Measurements from ENCODE around the gene SLC24A3. TPM values are rescaled to one million over a fixed set of nuclear protein-coding genes. Genes with fewer than 3 reads are reported as not detected.
A peak's percentile ranks its signal among the peaks of the same experiment; 100 is the strongest.

SLC24A3 gene
- total RNA-seq, 1 experiment from 2014 or later: 0.04 TPM

DNA sequence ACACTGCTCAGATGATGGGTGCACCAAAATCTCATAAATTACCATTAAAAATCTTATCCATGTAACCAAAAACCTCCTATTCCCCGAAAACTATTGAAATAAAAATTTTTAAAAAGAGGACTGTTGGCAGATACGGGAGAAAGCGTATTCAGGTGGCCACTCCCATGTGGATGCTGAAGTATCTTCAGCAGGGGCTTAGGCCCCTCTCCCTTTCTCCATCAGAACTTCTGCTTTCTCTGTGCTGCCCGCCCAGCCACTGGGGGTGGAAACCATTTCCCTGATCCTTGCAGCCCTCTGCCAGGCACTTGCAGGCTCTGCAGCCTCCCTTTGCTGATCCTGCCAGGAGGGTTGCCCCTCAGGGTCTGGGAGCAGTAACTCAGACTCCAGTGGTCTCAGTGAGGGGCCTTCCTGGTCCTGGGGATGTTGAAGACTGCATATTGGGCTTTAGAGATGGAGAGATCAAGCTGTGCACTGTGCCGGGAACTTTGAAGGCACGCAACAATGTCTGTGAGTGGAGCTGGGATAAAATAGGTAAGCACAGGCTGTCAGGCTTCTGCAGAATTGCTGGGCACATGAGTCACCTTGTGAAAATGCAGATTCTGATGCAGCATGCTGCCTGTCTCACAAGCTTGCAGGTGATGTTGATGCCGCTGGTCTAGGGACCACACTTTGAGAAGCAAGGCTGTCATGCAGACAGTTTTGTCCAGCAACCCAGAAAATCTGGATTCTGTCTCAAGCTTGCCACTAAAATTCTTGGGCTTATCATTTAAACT is 59.6 kb downstream of the SLC24A3 start:
- DNase-seq (ENCODE audit: low spot score): no peak

GRCh38 chr20:19272976-19273654 is 60.7 kb downstream of the SLC24A3 start:
- no peak for DNase-seq (ENCODE audit: low spot score)

- DNase-seq (ENCODE audit: low spot score): no peak
These were observed 61.6 kb downstream of the SLC24A3 start for GRCh38 chr20:19274001-19274400.

- DNase-seq (ENCODE audit: low spot score): no peak
These were observed 62.1 kb downstream of the SLC24A3 start for GRCh38 chr20:19274412-19275015.

DNA sequence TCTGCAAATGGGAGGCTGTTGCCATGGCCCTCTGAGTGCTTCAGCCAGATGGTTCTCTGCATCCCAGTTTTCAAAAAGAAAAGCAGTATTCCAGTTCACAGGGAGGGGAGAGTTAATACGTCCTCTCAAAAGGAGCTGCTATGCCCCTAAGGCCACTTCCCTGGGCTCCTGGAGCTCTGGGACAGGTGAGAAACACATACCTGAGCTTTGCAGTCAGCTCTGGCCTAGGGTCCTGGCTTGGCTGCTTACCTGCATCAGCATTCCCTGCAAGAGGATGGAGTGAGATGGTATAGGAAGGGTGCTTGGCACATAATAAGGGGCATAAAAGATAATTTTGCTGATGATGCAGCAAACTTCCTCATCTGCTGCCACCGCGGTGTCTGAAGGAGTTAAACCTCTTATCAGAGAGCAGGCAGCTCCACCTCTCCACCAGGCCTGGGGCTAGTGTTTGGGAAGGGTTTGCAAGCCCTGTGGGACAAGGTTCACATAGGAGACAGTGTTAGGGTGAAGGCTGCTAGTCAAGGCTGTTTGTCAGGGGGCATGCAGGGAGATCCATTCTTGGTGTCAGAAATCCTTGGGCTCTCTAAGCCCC is 62.7 kb downstream of the SLC24A3 start:
- no peak for DNase-seq (ENCODE audit: low spot score)

DNA sequence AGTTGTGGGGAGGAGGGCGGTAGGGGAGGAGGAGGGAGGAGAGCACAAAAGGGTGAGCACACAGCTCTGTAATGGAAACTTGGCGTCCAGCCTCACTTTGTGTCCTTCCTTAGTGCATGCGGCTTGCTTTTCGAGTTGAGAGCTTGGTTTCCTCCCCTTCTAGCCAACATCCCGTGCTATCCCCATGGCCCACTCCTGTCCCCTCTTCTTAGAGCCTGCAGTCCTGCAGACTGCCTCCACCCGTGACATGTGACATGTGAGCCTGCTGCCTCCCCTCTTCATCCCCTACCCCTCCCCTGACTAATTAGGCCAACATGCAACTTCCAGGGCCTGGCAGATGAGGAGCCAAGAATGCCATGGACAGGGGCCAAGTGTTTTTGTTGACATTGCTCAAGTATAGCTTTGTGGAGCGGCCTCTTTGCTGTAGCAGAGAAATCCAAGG is 63.2 kb downstream of the SLC24A3 start:
- peak; percentile 6 for DNase-seq (ENCODE audit: low spot score)

DNA sequence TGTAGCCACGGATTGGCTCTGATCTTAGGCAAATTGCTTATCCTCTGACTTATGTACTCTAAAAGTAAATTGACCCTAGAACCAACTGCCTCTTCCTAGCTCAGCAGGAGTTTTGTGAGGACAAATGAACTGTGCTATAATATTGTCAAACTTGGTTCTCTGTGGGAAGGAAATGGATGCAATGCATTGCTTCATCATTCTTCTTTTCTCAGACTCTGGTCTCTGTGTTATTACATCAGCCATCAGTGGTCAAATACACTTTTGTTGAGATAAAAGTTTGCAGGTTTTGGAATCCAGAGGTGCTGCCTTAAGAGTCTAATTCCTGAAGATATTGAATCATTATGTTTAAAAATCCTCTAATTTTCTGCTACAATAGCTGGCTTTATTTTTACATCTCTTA is 64.9 kb downstream of the SLC24A3 start:
- no peak for DNase-seq (ENCODE audit: low spot score)

DNA sequence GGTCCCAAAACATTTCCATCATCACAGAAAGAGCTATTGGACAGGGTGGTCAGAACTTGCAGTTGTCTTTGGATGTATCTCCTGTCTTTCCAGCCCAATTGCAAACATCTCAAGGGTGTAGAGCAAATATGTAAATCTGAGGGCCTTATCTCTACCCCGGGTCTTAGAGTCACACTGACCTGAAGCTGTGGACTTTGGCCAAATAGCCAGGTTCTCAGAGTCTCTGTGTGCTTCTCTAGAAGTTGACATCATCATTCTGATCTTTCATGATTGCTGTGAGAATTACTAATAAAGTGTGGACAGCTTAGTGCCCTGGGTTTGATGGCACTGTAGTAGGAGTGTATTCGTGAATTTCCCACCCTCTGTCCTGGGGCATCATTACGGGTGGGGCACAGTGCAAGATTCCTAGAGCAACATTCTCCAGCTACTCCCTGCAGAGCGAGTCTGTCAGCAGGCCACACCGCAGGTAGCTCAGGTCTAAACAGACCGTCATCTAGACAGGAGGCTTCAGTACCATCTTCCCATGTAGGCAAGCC is 71.1 kb downstream of the SLC24A3 start:
- no peak for DNase-seq (ENCODE audit: low spot score)

DNA sequence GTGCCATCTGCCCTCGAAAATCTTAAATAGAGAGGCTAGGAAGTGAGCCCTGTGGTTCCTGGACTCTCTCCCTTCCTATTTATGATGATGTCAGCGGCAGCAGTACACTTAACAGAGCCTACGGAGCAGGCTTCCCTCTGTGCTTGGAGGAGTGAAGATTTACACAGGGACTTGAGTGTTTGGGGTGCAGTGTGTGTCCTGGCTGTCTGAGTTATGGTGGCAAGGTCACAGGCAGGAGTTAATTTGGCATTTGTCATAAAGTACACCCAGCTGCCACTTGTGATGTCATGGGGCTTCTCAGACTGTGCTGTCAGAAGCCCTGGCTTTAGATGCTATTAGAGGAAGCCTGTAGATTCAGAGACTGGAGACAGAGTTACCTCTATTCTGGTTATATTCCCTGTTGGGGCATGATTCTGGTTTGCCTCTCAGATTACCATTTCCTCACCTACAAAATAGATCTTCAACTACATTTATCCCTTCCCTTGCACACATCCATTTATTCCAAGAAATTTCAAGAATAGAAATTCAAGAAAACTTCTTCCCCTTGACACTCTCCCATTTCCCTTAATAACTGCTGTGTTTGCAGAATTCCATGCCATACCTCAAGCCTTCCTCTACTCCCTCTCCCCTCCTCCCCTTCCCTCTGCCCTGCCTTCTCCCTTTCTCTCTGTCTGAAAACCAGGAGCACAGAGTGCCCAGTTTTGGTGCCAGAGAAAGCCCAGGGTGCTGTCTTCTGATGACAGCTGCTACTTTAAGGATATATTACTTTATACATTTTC is 72.1 kb downstream of the SLC24A3 start:
- DNase-seq (ENCODE audit: low spot score): no peak

DNA sequence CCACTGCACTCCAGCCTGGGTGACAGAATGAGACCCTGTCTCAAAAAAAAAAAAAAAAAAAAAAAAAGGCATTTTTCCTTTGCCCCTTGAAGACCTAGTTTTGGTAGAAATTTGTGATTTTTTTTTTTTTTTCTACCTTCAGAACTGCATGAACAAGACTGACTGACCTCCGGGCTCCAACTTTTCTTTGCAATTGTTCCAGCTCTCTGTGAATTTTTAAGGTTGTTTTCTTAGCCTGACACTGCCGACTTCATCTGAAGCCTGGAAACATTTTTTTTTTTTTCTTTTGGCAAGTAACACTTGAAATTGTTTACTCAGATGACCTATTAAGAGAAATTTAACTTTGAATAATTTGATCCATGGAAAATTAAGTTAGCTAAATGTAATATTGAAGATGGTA is 73.0 kb downstream of the SLC24A3 start:
- DNase-seq (ENCODE audit: low spot score): no peak

- DNase-seq (ENCODE audit: low spot score): no peak
These were observed 75.6 kb downstream of the SLC24A3 start for GRCh38 chr20:19288061-19288460.

DNA sequence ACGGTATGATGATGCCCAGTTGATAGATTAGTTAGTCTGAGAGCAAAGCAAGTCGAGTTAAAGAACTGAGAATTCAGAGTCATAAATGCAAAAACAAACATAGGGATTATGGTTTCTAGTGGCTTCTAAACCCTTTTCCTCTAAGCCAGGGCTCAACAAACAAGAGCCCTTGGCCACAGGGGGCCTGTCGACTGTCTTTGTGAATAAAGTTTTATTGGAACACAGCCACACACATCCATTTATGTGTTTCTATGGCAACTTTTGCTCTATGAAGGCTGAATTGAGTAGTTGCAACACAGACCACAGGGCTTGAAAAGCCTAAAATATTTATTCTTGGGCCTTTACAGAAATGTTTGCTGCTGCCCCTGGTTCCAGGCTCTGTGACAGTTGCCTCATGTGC is 76.2 kb downstream of the SLC24A3 start:
- no peak for DNase-seq (ENCODE audit: low spot score)

GRCh38 chr20:19289451-19289850 is 77.0 kb downstream of the SLC24A3 start:
- DNase-seq (ENCODE audit: low spot score): no peak

GRCh38 chr20:19291024-19291817 is 78.8 kb downstream of the SLC24A3 start:
- DNase-seq (ENCODE audit: low spot score): no peak

DNA sequence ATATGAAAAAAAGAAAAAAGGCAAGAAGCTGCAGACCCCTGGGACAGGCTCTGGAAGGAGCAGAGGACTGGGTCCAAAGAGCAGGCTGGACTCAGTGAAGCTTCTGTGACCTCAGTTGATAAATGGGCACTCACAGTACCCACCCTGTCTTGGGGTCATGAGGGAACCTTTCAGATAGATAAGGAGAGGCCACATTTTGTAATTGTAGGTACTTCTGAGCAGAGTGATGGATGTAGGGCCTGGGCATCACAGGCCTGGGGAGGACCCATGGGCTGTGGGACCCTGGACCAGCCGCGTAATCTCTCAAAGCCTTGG is 79.3 kb downstream of the SLC24A3 start:
- no peak for DNase-seq (ENCODE audit: low spot score)

DNA sequence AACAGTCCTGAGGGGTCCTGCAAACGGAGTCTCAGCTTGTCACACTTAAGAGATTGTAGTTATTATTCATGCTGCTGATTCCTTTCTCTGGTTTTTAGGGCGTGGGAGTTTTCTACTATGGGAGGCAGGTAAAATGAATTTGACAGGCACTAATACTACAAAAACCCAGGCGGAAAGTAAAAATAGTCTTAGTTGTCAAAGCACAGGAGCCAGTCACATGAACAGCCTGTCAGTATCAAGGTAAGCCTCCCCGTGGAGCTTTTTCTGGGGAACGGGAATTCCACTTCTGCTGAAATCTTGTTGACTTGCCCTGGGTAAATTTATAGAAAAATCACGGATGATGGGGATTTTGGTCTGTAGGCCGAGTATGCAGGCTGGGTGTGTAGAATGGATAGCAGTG is 79.8 kb downstream of the SLC24A3 start:
- DNase-seq (ENCODE audit: low spot score): no peak

DNA sequence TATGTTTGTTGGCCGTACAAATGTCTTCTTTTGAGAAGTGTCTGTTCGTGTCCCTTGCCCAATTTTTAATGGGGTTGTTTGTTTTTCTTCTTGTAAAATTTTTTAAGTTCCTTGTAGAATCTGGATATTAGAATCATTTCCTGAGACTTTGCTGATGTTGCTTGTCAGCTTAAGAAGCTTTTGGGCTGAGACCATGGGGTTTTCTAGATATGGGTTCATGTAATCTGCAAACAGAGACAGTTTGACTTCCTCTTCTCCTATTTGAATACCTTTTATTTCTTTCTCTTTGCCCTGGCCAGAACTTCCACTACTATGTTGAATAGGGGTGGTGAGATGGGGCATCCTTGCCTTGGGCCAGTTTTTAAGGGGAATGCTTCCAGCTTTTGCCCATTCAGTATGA is 82.6 kb downstream of the SLC24A3 start:
- DNase-seq (ENCODE audit: low spot score): no peak

- DNase-seq (ENCODE audit: low spot score): no peak
These were observed 86.2 kb downstream of the SLC24A3 start for GRCh38 chr20:19298652-19299051.

DNA sequence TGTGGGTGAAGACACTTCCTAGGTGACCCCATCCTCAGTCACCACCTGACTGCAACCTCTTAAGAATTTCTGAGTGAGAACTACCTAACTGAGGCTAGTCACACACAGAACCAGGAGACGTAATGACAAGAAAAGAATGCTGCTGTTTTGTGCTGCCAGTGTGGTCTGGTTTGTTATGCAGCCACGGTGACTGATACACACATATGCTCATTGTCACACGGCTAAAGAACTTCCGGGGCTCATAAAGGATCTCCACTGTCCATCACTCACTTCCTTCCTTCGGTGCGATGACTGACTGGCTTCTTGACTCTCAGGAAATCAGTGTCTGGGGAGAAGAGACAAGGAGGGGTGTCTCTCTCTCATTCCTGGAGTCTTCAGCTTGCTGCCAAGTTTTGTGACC is 88.0 kb downstream of the SLC24A3 start:
- DNase-seq (ENCODE audit: low spot score): no peak

- DNase-seq (ENCODE audit: low spot score): no peak
These were observed 88.7 kb downstream of the SLC24A3 start for GRCh38 chr20:19301142-19301541.

DNA sequence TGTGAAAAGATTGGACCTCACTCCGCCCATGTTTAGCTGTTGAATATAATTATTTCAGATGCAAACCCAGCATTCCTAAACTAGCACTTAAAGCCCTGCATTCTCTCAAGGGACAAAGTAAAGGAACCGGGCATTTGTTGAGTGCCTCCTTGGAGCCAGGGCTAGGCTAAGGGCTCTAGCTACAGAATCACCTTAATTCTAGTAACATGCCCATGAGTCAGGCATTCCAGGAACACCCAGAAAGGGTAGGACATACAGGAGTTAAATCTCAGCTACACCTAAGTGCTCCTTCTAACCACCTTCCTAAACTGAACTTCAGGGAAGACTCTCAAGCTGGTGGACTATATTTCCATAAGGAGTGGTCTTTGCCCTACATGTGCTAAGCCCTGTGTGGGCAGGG is 89.4 kb downstream of the SLC24A3 start:
- no peak for DNase-seq (ENCODE audit: low spot score)
